Liver (tissue), 9 donors: ENCODE data around the gene ZSCAN18. TPM values are rescaled to one million over a fixed set of nuclear protein-coding genes. Genes with fewer than 3 reads are reported as not detected.
A peak's percentile ranks its signal among the peaks of the same experiment; 100 is the strongest.

Experiments
- DNase-seq: peaks from one replicate; pipeline ENCODE4 v3.0.0-alpha.2; 2017; ENCODE audit warnings: low spot score
- H3K27ac ChIP-seq, 2 donors: one replicate each; pipeline ENCODE4 v1.7.0; 2013; ENCODE audit warnings: inconsistent platforms in 2 of 2, low read length in 2 of 2, control low read depth in 1 of 2, low read depth in 1 of 2, mild to moderate bottlenecking in 1 of 2
- H3K27me3 ChIP-seq, 4 donors: one replicate each; pipeline versions ENCODE4 v1.6.1 to v1.7.0; 2013; ENCODE audit warnings: low read length in 3 of 4, inconsistent platforms in 1 of 4, mild to moderate bottlenecking in 1 of 4, moderate library complexity in 1 of 4; ENCODE audit not compliant: control insufficient read depth in 4 of 4, insufficient read depth in 4 of 4
- H3K36me3 ChIP-seq, 4 donors: one replicate each; pipeline versions ENCODE4 v1.6.1 to v1.7.0; 2013; ENCODE audit warnings: low read length in 3 of 4, mild to moderate bottlenecking in 3 of 4, low read depth in 1 of 4, moderate library complexity in 1 of 4; ENCODE audit not compliant: control insufficient read depth in 4 of 4, insufficient read depth in 3 of 4
- H3K4me1 ChIP-seq, 4 donors: one replicate each; pipeline versions ENCODE4 v1.6.1 to v1.7.0; 2013; ENCODE audit warnings: low read length in 3 of 4, mild to moderate bottlenecking in 3 of 4, moderate library complexity in 1 of 4; ENCODE audit not compliant: control insufficient read depth in 4 of 4, insufficient read depth in 4 of 4
- H3K4me3 ChIP-seq, 3 donors: one replicate each; pipeline versions ENCODE4 v1.6.1 to v1.7.0; 2013; ENCODE audit warnings: low read length in 3 of 3, control low read depth in 1 of 3, low read depth in 1 of 3, mild to moderate bottlenecking in 1 of 3
- H3K9ac ChIP-seq, 2 donors: one replicate each; pipeline ENCODE4 v1.7.0; 2013; ENCODE audit warnings: low read length in 2 of 2, mild to moderate bottlenecking in 2 of 2, moderate library complexity in 2 of 2, control low read depth in 1 of 2, low read depth in 1 of 2
- H3K9me3 ChIP-seq, 4 donors: one replicate each; pipeline versions ENCODE4 v1.6.1 to v1.7.0; 2013; ENCODE audit warnings: low read length in 3 of 4; ENCODE audit not compliant: control insufficient read depth in 4 of 4
- EGR1 ChIP-seq, 2 donors: IDR thresholded peaks; 2 replicates each; pipeline ENCODE4 v1.6.1; 2016 to 2018; ENCODE audit warnings: antibody characterized with exemption in 2 of 2, low read depth in 2 of 2
- FOXA1 ChIP-seq: IDR thresholded peaks from 2 replicates; pipeline ENCODE4 v1.6.1; 2016; ENCODE audit warnings: antibody characterized with exemption
- FOXA2 ChIP-seq: IDR thresholded peaks from 2 replicates; pipeline ENCODE4 v1.6.1; 2016; ENCODE audit warnings: antibody characterized with exemption
- GABPA ChIP-seq, 2 donors: IDR thresholded peaks in 1 of 2; conservative IDR thresholded peaks in 1 of 2; 2 replicates each; pipeline ENCODE4 v1.6.1; 2016; ENCODE audit warnings: antibody characterized with exemption in 2 of 2, mild to moderate bottlenecking in 1 of 2, moderate library complexity in 1 of 2
- HNF4A ChIP-seq, 2 donors: conservative IDR thresholded peaks; 2 replicates each; pipeline ENCODE4 v1.6.1; 2016; ENCODE audit warnings: antibody characterized with exemption in 2 of 2, mild to moderate bottlenecking in 2 of 2
- HNF4G ChIP-seq: IDR thresholded peaks from 2 replicates; pipeline ENCODE4 v1.6.1; 2016; ENCODE audit warnings: antibody characterized with exemption
- JUND ChIP-seq, 2 donors: IDR thresholded peaks; 2 replicates each; pipeline ENCODE4 v1.6.1; 2016; ENCODE audit warnings: antibody characterized with exemption in 2 of 2
- NR2F2 ChIP-seq: IDR thresholded peaks from 2 replicates; pipeline ENCODE4 v1.6.1; 2016; ENCODE audit warnings: antibody characterized with exemption
- RAD21 ChIP-seq, 2 donors: IDR thresholded peaks; 2 replicates each; pipeline ENCODE4 v1.6.1; 2016; ENCODE audit warnings: antibody characterized with exemption in 2 of 2, mild to moderate bottlenecking in 2 of 2
- RXRA ChIP-seq, 2 donors: IDR thresholded peaks; 2 replicates each; pipeline ENCODE4 v1.6.1; 2017 to 2018; ENCODE audit warnings: antibody characterized with exemption in 2 of 2, mild to moderate bottlenecking in 1 of 2
- SP1 ChIP-seq: IDR thresholded peaks from 2 replicates; pipeline ENCODE4 v1.6.1; 2018; ENCODE audit warnings: antibody characterized with exemption, mild to moderate bottlenecking
- TAF1 ChIP-seq: conservative IDR thresholded peaks from 2 replicates; pipeline ENCODE4 v1.6.1; 2016; ENCODE audit warnings: antibody characterized with exemption, mild to moderate bottlenecking
- YY1 ChIP-seq: IDR thresholded peaks from 2 replicates; pipeline ENCODE4 v1.6.1; 2016; ENCODE audit warnings: antibody characterized with exemption, mild to moderate bottlenecking
- WGBS: extraction: QIAGEN DNeasy Blood & Tissue Kit; methylation state at CpG from one replicate; pipeline ENCODE4 v1.1.7; 2013; 5-methylcytosine and 5-hydroxymethylcytosine counted together
- polyA plus RNA-seq, 2 donors: library from polyadenylated mRNA; stranded (reverse) in 1 of 2; unstranded in 1 of 2; fragments of 200-250 nt in 1 of 2; fragments of >200 nt in 1 of 2; fragmentation: Nextera tagmentation in 1 of 2; extraction: Ambion mirVana in 1 of 2; gene quantifications; one replicate each; pipeline versions ENCODE4 v1.2.1 to v1.2.3, GENCODE V29; 2013 to 2015
- total RNA-seq, 2 donors: library from RNA; depleted of rRNA; stranded (reverse); fragments of >200 nt; gene quantifications; one replicate each; pipeline ENCODE4 v1.2.3, GENCODE V29; 2014
- TF ChIP-seq, protein P1 (sequence below): fragments of 150-350 bp; IDR thresholded peaks from 2 replicates; pipeline ENCODE4 v1.5.1; 2017; ENCODE audit warnings: improper control_type of control experiment, low read depth, low read length; ENCODE audit not compliant: missing input control
- TF ChIP-seq, protein P2 (sequence below): IDR thresholded peaks from 2 replicates; pipeline ENCODE4 v1.6.1; 2016; ENCODE audit warnings: antibody characterized with exemption
- TF ChIP-seq, protein P3 (sequence below): IDR thresholded peaks from 2 replicates; pipeline ENCODE4 v1.6.1; 2016; ENCODE audit warnings: antibody characterized with exemption
- TF ChIP-seq, protein P4 (sequence below): IDR thresholded peaks from 2 replicates; pipeline ENCODE4 v1.6.1; 2016; ENCODE audit warnings: antibody characterized with exemption
- TF ChIP-seq, protein P5 (sequence below): IDR thresholded peaks from 2 replicates; pipeline ENCODE4 v1.6.1; 2016; ENCODE audit warnings: antibody characterized with exemption, mild to moderate bottlenecking
- donor health status: healthy.
- donor health status: healthy.
- donor health status: healthy.
- donor health status: healthy.
- donor health status: healthy.

Gene ZSCAN18
- total and polyA plus RNA-seq, 4 donors, result 2.1 to 21.7 (median 11.7) TPM

DNA sequence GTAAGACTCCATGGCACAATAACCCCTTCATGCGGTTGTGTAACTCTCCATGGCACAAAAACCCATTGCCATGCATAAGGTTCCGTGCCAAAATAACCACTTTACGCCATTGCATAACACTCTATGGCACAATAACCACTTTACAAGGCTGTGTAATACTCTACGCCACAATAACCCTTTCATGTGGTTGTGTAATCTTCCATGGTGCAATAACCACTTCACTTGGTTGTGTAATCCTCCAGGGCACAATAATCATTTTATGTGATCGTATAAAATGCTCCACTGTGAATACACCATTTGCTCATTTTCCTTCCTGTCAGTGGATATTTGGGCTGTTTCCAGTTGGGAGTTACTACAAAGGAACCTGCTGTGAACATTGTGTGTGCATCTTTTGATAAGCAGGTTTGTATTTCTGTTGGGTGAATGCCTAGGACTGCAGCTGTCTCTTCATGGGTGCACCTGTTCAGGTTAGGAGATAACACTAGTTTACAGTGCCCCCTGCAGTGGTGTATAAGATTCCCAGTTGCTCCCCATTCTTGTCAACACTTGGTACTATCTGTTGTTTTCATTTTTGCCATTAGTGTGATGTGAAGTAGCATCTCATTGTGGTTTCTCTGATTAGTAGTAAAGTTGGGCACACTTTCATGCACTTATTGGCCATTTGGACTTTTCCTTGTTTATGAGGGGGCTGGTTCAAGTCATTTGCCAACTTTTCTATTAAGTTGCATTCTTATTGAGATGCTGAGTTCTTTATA is 21.1 kb upstream of the ZSCAN18 start:
- Histone ChIP-seq H3K4me3 (peak overlapping the region in 2 of 3 donors; percentile 42 to 83), H3K9ac (no peak overlapping the region), H3K4me1 (no peaks in the 10 kb centered on the region), H3K9me3 (peaks cover 57 to 82% (median 73%) of the 10 kb centered on the region in 4 donors), H3K27ac (no peak overlapping the region), H3K36me3 (peaks cover 0 to 6% (median 0%) of the 10 kb centered on the region in 4 donors), H3K27me3 (peaks cover 0 to 2% (median 0%) of the 10 kb centered on the region in 4 donors)
- no peak for DNase-seq
- no peak for TF ChIP-seq RXRA (IDR thresholded peaks at IDR 0.05)
- TF ChIP-seq YY1, result no peak
- no peak for TF ChIP-seq HNF4A (conservative IDR thresholded peaks at IDR 0.05)
- no peak for TF ChIP-seq FOXA1
- no peak for TF ChIP-seq JUND (IDR thresholded peaks at IDR 0.05)
- TF ChIP-seq, protein P1, sequence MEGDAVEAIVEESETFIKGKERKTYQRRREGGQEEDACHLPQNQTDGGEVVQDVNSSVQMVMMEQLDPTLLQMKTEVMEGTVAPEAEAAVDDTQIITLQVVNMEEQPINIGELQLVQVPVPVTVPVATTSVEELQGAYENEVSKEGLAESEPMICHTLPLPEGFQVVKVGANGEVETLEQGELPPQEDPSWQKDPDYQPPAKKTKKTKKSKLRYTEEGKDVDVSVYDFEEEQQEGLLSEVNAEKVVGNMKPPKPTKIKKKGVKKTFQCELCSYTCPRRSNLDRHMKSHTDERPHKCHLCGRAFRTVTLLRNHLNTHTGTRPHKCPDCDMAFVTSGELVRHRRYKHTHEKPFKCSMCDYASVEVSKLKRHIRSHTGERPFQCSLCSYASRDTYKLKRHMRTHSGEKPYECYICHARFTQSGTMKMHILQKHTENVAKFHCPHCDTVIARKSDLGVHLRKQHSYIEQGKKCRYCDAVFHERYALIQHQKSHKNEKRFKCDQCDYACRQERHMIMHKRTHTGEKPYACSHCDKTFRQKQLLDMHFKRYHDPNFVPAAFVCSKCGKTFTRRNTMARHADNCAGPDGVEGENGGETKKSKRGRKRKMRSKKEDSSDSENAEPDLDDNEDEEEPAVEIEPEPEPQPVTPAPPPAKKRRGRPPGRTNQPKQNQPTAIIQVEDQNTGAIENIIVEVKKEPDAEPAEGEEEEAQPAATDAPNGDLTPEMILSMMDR, result no peak
- TF ChIP-seq NR2F2, result no peak
- TF ChIP-seq, protein P2, sequence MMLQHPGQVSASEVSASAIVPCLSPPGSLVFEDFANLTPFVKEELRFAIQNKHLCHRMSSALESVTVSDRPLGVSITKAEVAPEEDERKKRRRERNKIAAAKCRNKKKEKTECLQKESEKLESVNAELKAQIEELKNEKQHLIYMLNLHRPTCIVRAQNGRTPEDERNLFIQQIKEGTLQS, result no peak
- TF ChIP-seq HNF4G, result no peak
- no peak for TF ChIP-seq GABPA (IDR thresholded peaks at IDR 0.05 in 1 of 2, conservative IDR thresholded peaks at IDR 0.05 in 1 of 2)
- no peak for TF ChIP-seq FOXA2
- no peak for TF ChIP-seq TAF1
- TF ChIP-seq, protein P3, sequence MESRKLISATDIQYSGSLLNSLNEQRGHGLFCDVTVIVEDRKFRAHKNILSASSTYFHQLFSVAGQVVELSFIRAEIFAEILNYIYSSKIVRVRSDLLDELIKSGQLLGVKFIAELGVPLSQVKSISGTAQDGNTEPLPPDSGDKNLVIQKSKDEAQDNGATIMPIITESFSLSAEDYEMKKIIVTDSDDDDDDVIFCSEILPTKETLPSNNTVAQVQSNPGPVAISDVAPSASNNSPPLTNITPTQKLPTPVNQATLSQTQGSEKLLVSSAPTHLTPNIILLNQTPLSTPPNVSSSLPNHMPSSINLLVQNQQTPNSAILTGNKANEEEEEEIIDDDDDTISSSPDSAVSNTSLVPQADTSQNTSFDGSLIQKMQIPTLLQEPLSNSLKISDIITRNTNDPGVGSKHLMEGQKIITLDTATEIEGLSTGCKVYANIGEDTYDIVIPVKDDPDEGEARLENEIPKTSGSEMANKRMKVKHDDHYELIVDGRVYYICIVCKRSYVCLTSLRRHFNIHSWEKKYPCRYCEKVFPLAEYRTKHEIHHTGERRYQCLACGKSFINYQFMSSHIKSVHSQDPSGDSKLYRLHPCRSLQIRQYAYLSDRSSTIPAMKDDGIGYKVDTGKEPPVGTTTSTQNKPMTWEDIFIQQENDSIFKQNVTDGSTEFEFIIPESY, result no peak
- TF ChIP-seq, protein P4, sequence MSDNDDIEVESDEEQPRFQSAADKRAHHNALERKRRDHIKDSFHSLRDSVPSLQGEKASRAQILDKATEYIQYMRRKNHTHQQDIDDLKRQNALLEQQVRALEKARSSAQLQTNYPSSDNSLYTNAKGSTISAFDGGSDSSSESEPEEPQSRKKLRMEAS, result no peak
- TF ChIP-seq SP1, result no peak
- no peak for TF ChIP-seq EGR1 (IDR thresholded peaks at IDR 0.05; ENCODE audit: low read depth in 2 of 2)
- TF ChIP-seq RAD21 (IDR thresholded peaks at IDR 0.05), result no peak
- TF ChIP-seq, protein P5, sequence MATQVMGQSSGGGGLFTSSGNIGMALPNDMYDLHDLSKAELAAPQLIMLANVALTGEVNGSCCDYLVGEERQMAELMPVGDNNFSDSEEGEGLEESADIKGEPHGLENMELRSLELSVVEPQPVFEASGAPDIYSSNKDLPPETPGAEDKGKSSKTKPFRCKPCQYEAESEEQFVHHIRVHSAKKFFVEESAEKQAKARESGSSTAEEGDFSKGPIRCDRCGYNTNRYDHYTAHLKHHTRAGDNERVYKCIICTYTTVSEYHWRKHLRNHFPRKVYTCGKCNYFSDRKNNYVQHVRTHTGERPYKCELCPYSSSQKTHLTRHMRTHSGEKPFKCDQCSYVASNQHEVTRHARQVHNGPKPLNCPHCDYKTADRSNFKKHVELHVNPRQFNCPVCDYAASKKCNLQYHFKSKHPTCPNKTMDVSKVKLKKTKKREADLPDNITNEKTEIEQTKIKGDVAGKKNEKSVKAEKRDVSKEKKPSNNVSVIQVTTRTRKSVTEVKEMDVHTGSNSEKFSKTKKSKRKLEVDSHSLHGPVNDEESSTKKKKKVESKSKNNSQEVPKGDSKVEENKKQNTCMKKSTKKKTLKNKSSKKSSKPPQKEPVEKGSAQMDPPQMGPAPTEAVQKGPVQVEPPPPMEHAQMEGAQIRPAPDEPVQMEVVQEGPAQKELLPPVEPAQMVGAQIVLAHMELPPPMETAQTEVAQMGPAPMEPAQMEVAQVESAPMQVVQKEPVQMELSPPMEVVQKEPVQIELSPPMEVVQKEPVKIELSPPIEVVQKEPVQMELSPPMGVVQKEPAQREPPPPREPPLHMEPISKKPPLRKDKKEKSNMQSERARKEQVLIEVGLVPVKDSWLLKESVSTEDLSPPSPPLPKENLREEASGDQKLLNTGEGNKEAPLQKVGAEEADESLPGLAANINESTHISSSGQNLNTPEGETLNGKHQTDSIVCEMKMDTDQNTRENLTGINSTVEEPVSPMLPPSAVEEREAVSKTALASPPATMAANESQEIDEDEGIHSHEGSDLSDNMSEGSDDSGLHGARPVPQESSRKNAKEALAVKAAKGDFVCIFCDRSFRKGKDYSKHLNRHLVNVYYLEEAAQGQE, result no peak
- 75% methylated on average over 5 of the region's 5 CpGs for whole genome bisulfite sequencing
